Keratinocyte (primary cell): ENCODE measurements around the gene CFAP54. TPM values are rescaled to one million over a fixed set of nuclear protein-coding genes. Genes with fewer than 3 reads are reported as not detected.
A peak's percentile ranks its signal among the peaks of the same experiment; 100 is the strongest.

ENCODE experiments used
- DNase-seq: peaks from one replicate; pipeline ENCODE4 v3.0.0-alpha.2; 2011; ENCODE audit warnings: low read depth, missing footprints, low spot score
- FAIRE-seq: peaks from 2 replicates; lab custom pipeline; 2011; peaks lifted over from hg19 to GRCh38; lab: Jason Lieb, UNC
- H2AFZ ChIP-seq: 2 replicates; pipeline ENCODE4 v1.6.0; 2012; ENCODE audit warnings: low read length, control low read depth, inconsistent platforms; ENCODE audit not compliant: control insufficient read depth
- H3K27ac ChIP-seq: 2 replicates; pipeline ENCODE4 v1.5.1; 2011; ENCODE audit warnings: low read length; ENCODE audit not compliant: control insufficient read depth, insufficient read depth
- H3K27me3 ChIP-seq: 3 replicates; pipeline ENCODE4 v1.6.0; 2011; ENCODE audit warnings: low read length; ENCODE audit not compliant: control insufficient read depth, insufficient read depth; ENCODE audit errors: extremely low read depth
- H3K36me3 ChIP-seq, 2 experiments: 2 replicates in 1 of 2; 3 replicates in 1 of 2; pipeline ENCODE4 v1.5.1; 2011; ENCODE audit warnings: low read length in 2 of 2, mild to moderate bottlenecking in 1 of 2; ENCODE audit not compliant: control insufficient read depth in 2 of 2, insufficient read depth in 2 of 2; ENCODE audit errors: extremely low read depth in 1 of 2
- H3K4me1 ChIP-seq: 3 replicates; pipeline ENCODE4 v1.5.1; 2011; ENCODE audit warnings: low read length; ENCODE audit not compliant: control insufficient read depth, insufficient read depth; ENCODE audit errors: extremely low read depth
- H3K4me2 ChIP-seq: 3 replicates; pipeline ENCODE4 v1.6.0; 2011; ENCODE audit warnings: low read depth, low read length; ENCODE audit not compliant: control insufficient read depth, insufficient read depth; ENCODE audit errors: extremely low read depth
- H3K4me3 ChIP-seq, 3 experiments: fragments of 200-600 bp in 1 of 3; sonication (generic) in 1 of 3; 2 replicates in 2 of 3; 3 replicates in 1 of 3; pipeline ENCODE4 v1.5.1; 2011 to 2016; ENCODE audit warnings: low read length in 3 of 3, mild to moderate bottlenecking in 3 of 3, control low read depth in 2 of 3, inconsistent platforms in 1 of 3, low read depth in 1 of 3, mixed read lengths in 1 of 3, mixed run types in 1 of 3, moderate library complexity in 1 of 3; ENCODE audit not compliant: control insufficient read depth in 2 of 3, insufficient read depth in 2 of 3; ENCODE audit errors: extremely low read depth in 1 of 3
- H3K79me2 ChIP-seq: 2 replicates; pipeline ENCODE4 v1.6.0; 2012; ENCODE audit warnings: low read length; ENCODE audit not compliant: control insufficient read depth, insufficient read depth
- H3K9ac ChIP-seq: 3 replicates; pipeline ENCODE4 v1.6.0; 2011; ENCODE audit warnings: low read length; ENCODE audit not compliant: control insufficient read depth, insufficient read depth; ENCODE audit errors: extremely low read depth
- H3K9me1 ChIP-seq: 3 replicates; pipeline ENCODE4 v1.6.0; 2011; ENCODE audit warnings: low read length; ENCODE audit not compliant: control insufficient read depth, insufficient read depth; ENCODE audit errors: extremely low read depth
- H3K9me3 ChIP-seq: 2 replicates; pipeline ENCODE4 v1.5.1; 2012; ENCODE audit warnings: low read depth, low read length; ENCODE audit not compliant: control insufficient read depth
- H4K20me1 ChIP-seq: 3 replicates; pipeline ENCODE4 v1.6.0; 2011; ENCODE audit warnings: low read length; ENCODE audit not compliant: control insufficient read depth, insufficient read depth; ENCODE audit errors: extremely low read depth
- CTCF ChIP-seq, 3 experiments: IDR thresholded peaks in 1 of 3; conservative IDR thresholded peaks in 1 of 3; optimal IDR thresholded peaks in 1 of 3; 2 replicates in 2 of 3; 3 replicates in 1 of 3; pipeline versions ENCODE3 to v1.5.1; 2011; ENCODE audit warnings: low read length in 3 of 3, mild to moderate bottlenecking in 3 of 3, moderate library complexity in 2 of 3, control low read depth in 1 of 3, inconsistent platforms in 1 of 3; ENCODE audit not compliant: insufficient read depth in 2 of 3; ENCODE audit errors: extremely low read depth in 1 of 3
- EZH2 ChIP-seq: IDR thresholded peaks from one replicate; pipeline ENCODE4 v1.6.1; 2012; ENCODE audit warnings: inconsistent platforms, mild to moderate bottlenecking, low read length, moderate library complexity
- dilution Hi-C: fragments of 300-500 bp; cut with MboI; formaldehyde crosslinking; loops from one replicate; pipeline ENCODE4 v1.7.0; 2020; ENCODE audit warnings: low sequenced_read_pairs; ENCODE audit not compliant: extremely low pct_ligation_motif_present
- polyA plus RNA-seq, 5 experiments: library from polyadenylated mRNA; depleted of rRNA in 3 of 5; stranded (reverse) in 3 of 5; stranded (forward) in 1 of 5; unstranded in 1 of 5; fragments of >200 nt; gene quantifications; 1 replicate in 1 of 5; 2 replicates in 3 of 5; 3 replicates in 1 of 5; pipeline versions ENCODE4 v1.2.1 to v1.2.3, GENCODE V29; 2011 to 2012; ENCODE audit warnings: missing spikeins in 2 of 5, low read depth in 1 of 5, low replicate concordance in 1 of 5

CFAP54 gene
- polyA plus RNA-seq, 1 donor (not counting 4 experiments of a cell fraction or from before 2014, with no cell fraction given), result 1.2 TPM

GRCh38 chr12:96521895-96522682 lies 32.7 kb downstream of the CFAP54 start:
- peak; percentile 52 for FAIRE-seq
- dilution Hi-C loops, result no loop called here

GRCh38 chr12:96522690-96523089 lies 33.3 kb downstream of the CFAP54 start:
- FAIRE-seq (no peak), DNase-seq (no peak)
- H3K4me1 ChIP-seq, result peaks cover 5% of the 10 kb centered on the region
- H3K9me3 ChIP-seq, result no peaks in the 10 kb centered on the region
- H3K9ac ChIP-seq, result no peak overlapping the region
- no peaks in the 10 kb centered on the region for H3K36me3 ChIP-seq
- no peak overlapping the region for H2AFZ ChIP-seq
- dilution Hi-C loops, result no loop called here
- TF ChIP-seq EZH2 (no peak), CTCF (optimal IDR thresholded peaks at IDR 0.05 in 1 of 3, IDR thresholded peaks at IDR 0.05 in 1 of 3, conservative IDR thresholded peaks at IDR 0.05 in 1 of 3; ENCODE audit: extremely low read depth in 1 of 3, insufficient read depth in 2 of 3, low read length in 3 of 3) (no peak)
- H4K20me1 ChIP-seq, result no peaks in the 10 kb centered on the region
- H3K27ac ChIP-seq, result no peak overlapping the region
- no peak overlapping the region for H3K4me2 ChIP-seq
- no peak overlapping the region for H3K4me3 ChIP-seq
- no peaks in the 10 kb centered on the region for H3K79me2 ChIP-seq
- H3K9me1 ChIP-seq, result no peaks in the 10 kb centered on the region
- H3K27me3 ChIP-seq, result no peaks in the 10 kb centered on the region

More at GRCh38 chr12:96521895-96522682, 32.7 kb downstream of the CFAP54 start:
- TF ChIP-seq CTCF (optimal IDR thresholded peaks at IDR 0.05 in 1 of 3, IDR thresholded peaks at IDR 0.05 in 1 of 3, conservative IDR thresholded peaks at IDR 0.05 in 1 of 3; ENCODE audit: extremely low read depth in 1 of 3, insufficient read depth in 2 of 3, low read length in 3 of 3) (no peak), EZH2 (no peak)
- H3K27me3 ChIP-seq, result no peaks in the 10 kb centered on the region
- H3K9me3 ChIP-seq, result no peaks in the 10 kb centered on the region
- H2AFZ ChIP-seq, result no peak overlapping the region
- DNase-seq, result no peak
- H3K27ac ChIP-seq, result no peak overlapping the region
- H3K4me3 ChIP-seq, result no peak overlapping the region
- no peaks in the 10 kb centered on the region for H3K79me2 ChIP-seq
- peaks cover 5% of the 10 kb centered on the region for H3K4me1 ChIP-seq
- H3K36me3 ChIP-seq, result no peaks in the 10 kb centered on the region
- H3K9ac ChIP-seq, result no peak overlapping the region
- H3K9me1 ChIP-seq, result no peaks in the 10 kb centered on the region
- no peaks in the 10 kb centered on the region for H4K20me1 ChIP-seq
- no peak overlapping the region for H3K4me2 ChIP-seq
